PC-3 (cell line): Measurements from ENCODE around the gene MYO3B. TPM values are rescaled to one million over a fixed set of nuclear protein-coding genes. Genes with fewer than 3 reads are reported as not detected.
"Not testable (repeated sequence)": the region's sequence is repeated elsewhere in the genome, so short reads cannot be mapped to it uniquely, and the experiment has no call there.

ENCODE experiments used
- ATAC-seq: fragments of 200-7000 bp; cut with Tn5 transposase; 2 replicates; pipeline ENCODE4 v1.9.1; 2020; ENCODE audit warnings: mild to moderate bottlenecking, moderate library complexity
- BruUV-seq: library from RNA; stranded (reverse); fragments of 400-500 nt; replicated peaks from 2 replicates; lab custom pipeline; 2021; lab: Mats Ljungman, UMichigan
- CTCF ChIA-PET: fragments of 300-600 bp; sonication (Branson Sonifier 250); formaldehyde crosslinking; loops from one replicate; lab custom pipeline; 2022; ENCODE audit warnings: antibody characterized with exemption; lab: Charles Lee
- POLR2A ChIA-PET: fragments of 300-600 bp; sonication (Branson Sonifier 250); formaldehyde crosslinking; loops from one replicate; lab custom pipeline; 2022; ENCODE audit warnings: antibody characterized with exemption; ENCODE audit not compliant: unreplicated experiment; lab: Charles Lee
- DNase-seq: peaks from one replicate; pipeline ENCODE4 v3.0.0-alpha.2; 2015
- H2AFZ ChIP-seq: fragments of 300-600 bp; sonication (generic); 2 replicates; pipeline ENCODE4 v1.6.0; 2016; ENCODE audit warnings: antibody characterized with exemption, low read length
- H3F3A ChIP-seq: fragments of 300-600 bp; sonication (generic); one replicate; pipeline ENCODE4 v1.6.0; 2017; ENCODE audit warnings: antibody characterized with exemption, low read length, control low read depth, mild to moderate bottlenecking; ENCODE audit not compliant: unreplicated experiment
- H3K27ac ChIP-seq: fragments of 300-600 bp; sonication (generic); 2 replicates; pipeline ENCODE4 v1.5.1; 2016; ENCODE audit warnings: mild to moderate bottlenecking, low read length
- H3K27me3 ChIP-seq: fragments of 300-600 bp; sonication (generic); 2 replicates; pipeline ENCODE4 v1.6.1; 2016; ENCODE audit warnings: low read length, mixed read lengths
- H3K36me3 ChIP-seq: fragments of 300-600 bp; sonication (generic); 2 replicates; pipeline ENCODE4 v1.6.1; 2016; ENCODE audit warnings: low read depth, mixed run types, low read length, mixed read lengths
- H3K4me1 ChIP-seq: fragments of 300-600 bp; sonication (generic); 2 replicates; pipeline ENCODE4 v1.5.1; 2016; ENCODE audit warnings: low read length; ENCODE audit not compliant: insufficient read depth
- H3K4me2 ChIP-seq: fragments of 300-600 bp; sonication (generic); 2 replicates; pipeline ENCODE4 v1.6.0; 2016; ENCODE audit warnings: low read length
- H3K4me3 ChIP-seq: fragments of 300-600 bp; sonication (generic); 2 replicates; pipeline ENCODE4 v1.5.1; 2016; ENCODE audit warnings: mild to moderate bottlenecking, low read length, mixed read lengths
- H3K79me2 ChIP-seq: fragments of 300-600 bp; sonication (generic); 2 replicates; pipeline ENCODE4 v1.6.1; 2017; ENCODE audit warnings: low read length, mixed read lengths
- H3K9ac ChIP-seq: fragments of 300-600 bp; sonication (generic); 2 replicates; pipeline ENCODE4 v1.6.0; 2016; ENCODE audit warnings: mild to moderate bottlenecking, low read length
- H3K9me2 ChIP-seq: fragments of 300-600 bp; sonication (generic); replicated peaks from 2 replicates; pipeline ENCODE4 v1.6.1; 2016; ENCODE audit warnings: mixed run types, low read length, mixed read lengths
- H3K9me3 ChIP-seq: fragments of 300-600 bp; sonication (generic); 2 replicates; pipeline ENCODE4 v1.6.1; 2016; ENCODE audit warnings: low read length, mixed read lengths
- H4K20me1 ChIP-seq: fragments of 300-600 bp; sonication (generic); 2 replicates; pipeline ENCODE4 v1.6.1; 2016; ENCODE audit warnings: low read length, mixed read lengths
- EZH2 ChIP-seq: fragments of 300-600 bp; sonication (generic); IDR thresholded peaks from one replicate; pipeline ENCODE4 v1.6.1; 2017; ENCODE audit warnings: antibody characterized with exemption, mild to moderate bottlenecking, low read length; ENCODE audit not compliant: unreplicated experiment
- EZH2phosphoT487 ChIP-seq: fragments of 300-600 bp; sonication (generic); IDR thresholded peaks from 2 replicates; pipeline ENCODE4 v1.6.1; 2018; ENCODE audit warnings: mild to moderate bottlenecking, antibody characterized with exemption, low read length, borderline replicate concordance
- intact Hi-C: fragments of 100-400 bp; cut with micrococcal nuclease; formaldehyde crosslinking; loops from 2 replicates; pipeline ENCODE4 v1.9.0; 2023
- total RNA-seq: library from RNA; depleted of rRNA; stranded (reverse); fragments of >200 nt; gene quantifications from 2 replicates; pipeline ENCODE4 v1.2.3, GENCODE V29; 2014
- TF ChIP-seq, protein P1 (sequence below): fragments of 300-600 bp; sonication (generic); conservative IDR thresholded peaks from 2 replicates; pipeline ENCODE4 v1.5.1; 2017; ENCODE audit warnings: antibody characterized with exemption, low read depth, mild to moderate bottlenecking, low read length

The MYO3B gene
- total RNA-seq, 1 experiment from 2014 or later = 1.1 TPM

DNA sequence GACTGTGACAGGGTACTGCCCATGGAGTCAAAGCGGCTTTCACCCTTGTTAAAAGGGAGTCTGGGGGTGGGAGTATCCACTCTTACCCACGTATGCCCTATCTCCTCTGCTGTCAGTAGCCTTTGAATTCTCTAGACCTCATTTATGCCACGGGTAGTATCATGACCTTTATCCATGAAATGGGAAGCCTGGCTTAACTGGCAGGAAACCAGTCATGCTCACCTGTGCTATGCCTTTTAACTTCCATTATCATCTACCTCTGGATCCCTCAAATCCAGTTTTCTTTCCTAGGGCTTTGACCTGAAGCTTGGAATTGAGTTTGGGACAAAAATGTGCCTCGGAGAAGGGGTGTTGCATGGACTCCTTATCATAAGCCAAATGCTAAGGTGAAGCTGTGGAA, 30.0 kb downstream of the MYO3B start:
- Histone ChIP-seq H3K27me3 (no peaks in the 10 kb centered on the region), H3K9me2 (no peaks in the 10 kb centered on the region), H3F3A (no peaks in the 10 kb centered on the region), H4K20me1 (no peaks in the 10 kb centered on the region), H3K4me3 (no peak overlapping the region), H3K4me2 (no peak overlapping the region), H3K27ac (no peak overlapping the region), H3K4me1 (no peaks in the 10 kb centered on the region), H3K79me2 (no peaks in the 10 kb centered on the region), H2AFZ (no peak overlapping the region), H3K9me3 (no peaks in the 10 kb centered on the region), H3K36me3 (no peaks in the 10 kb centered on the region), H3K9ac (no peak overlapping the region)
- ChIA-PET POLR2A (no interaction called here), CTCF (no interaction called here)
- DNase-seq (no peak), ATAC-seq (no peak)
- intact Hi-C loops = no loop called here
- no TSS peak for BruUV-seq
- TF ChIP-seq, protein P1, sequence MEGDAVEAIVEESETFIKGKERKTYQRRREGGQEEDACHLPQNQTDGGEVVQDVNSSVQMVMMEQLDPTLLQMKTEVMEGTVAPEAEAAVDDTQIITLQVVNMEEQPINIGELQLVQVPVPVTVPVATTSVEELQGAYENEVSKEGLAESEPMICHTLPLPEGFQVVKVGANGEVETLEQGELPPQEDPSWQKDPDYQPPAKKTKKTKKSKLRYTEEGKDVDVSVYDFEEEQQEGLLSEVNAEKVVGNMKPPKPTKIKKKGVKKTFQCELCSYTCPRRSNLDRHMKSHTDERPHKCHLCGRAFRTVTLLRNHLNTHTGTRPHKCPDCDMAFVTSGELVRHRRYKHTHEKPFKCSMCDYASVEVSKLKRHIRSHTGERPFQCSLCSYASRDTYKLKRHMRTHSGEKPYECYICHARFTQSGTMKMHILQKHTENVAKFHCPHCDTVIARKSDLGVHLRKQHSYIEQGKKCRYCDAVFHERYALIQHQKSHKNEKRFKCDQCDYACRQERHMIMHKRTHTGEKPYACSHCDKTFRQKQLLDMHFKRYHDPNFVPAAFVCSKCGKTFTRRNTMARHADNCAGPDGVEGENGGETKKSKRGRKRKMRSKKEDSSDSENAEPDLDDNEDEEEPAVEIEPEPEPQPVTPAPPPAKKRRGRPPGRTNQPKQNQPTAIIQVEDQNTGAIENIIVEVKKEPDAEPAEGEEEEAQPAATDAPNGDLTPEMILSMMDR = no peak
- TF ChIP-seq EZH2phosphoT487 (no peak), EZH2 (no peak)

DNA sequence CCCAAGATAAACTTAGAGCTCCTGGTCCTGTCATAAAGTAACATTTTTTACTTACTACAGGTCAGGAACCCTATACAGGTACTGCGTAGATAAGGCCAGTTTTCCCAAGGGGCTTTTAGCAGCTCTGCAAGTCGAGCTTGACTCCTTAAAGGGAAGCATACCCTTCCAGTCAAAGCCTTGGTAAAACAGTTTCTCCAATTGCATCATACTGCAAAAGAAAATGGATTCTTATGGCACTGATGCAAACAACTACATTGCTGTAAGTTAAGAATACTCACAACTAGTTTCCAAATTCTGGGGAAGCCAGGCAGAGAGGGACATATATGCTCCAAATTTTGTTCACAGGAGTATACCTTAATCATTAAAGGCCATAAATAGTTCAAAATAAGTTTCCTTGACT, 31.0 kb downstream of the MYO3B start:
- ChIA-PET CTCF (no interaction called here), POLR2A (no interaction called here)
- Histone ChIP-seq H3K9me3 (no peaks in the 10 kb centered on the region), H3F3A (no peaks in the 10 kb centered on the region), H3K79me2 (no peaks in the 10 kb centered on the region), H4K20me1 (no peaks in the 10 kb centered on the region), H3K4me2 (no peak overlapping the region), H3K4me1 (no peaks in the 10 kb centered on the region), H3K9ac (no peak overlapping the region), H3K27me3 (no peaks in the 10 kb centered on the region), H3K27ac (no peak overlapping the region), H3K4me3 (no peak overlapping the region), H2AFZ (no peak overlapping the region), H3K9me2 (no peaks in the 10 kb centered on the region), H3K36me3 (no peaks in the 10 kb centered on the region)
- intact Hi-C loops = no loop called here
- DNase-seq = no peak
- no peak for ATAC-seq
- no TSS peak for BruUV-seq
- no peak for TF ChIP-seq EZH2
- TF ChIP-seq, protein P1 = no peak
- TF ChIP-seq EZH2phosphoT487 = no peak

DNA sequence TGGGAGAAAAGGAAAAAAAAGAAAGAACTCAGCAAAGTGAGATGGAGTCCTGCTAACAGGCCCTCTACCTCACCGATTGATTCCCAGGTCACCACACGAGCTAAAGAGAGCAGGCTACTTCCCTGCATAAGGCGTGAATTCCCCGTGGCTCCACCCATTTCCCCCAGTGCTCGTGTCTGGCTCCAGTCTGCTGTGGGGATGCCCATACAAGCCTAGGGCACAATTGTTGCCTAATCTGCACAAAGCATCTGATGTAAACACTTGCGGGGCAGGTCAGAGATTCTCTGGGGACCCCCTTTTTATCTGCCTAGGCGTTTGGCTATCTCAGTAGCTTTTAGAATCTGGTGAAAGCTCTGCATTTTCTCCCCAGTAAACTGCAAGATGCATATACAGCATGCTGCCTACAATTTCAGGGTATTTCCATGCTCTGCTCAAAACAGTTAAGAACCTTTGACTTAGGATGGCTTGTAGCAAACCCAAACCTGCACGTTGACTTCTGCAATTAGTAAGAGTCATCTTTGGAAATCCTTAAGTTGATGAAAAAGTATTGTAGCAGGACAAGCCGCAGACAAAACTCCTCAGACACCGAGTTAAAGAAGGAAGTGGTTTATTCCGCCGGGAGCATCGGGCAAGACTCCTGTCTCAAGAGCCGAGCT, 34.8 kb downstream of the MYO3B start:
- Histone ChIP-seq H3K36me3 (no peaks in the 10 kb centered on the region), H3K27me3 (no peaks in the 10 kb centered on the region), H3K4me2 (no peak overlapping the region), H3K27ac (no peak overlapping the region), H3K79me2 (no peaks in the 10 kb centered on the region), H2AFZ (no peak overlapping the region), H3F3A (no peaks in the 10 kb centered on the region), H3K4me1 (no peaks in the 10 kb centered on the region), H3K9ac (no peak overlapping the region), H3K9me2 (no peaks in the 10 kb centered on the region), H3K4me3 (no peak overlapping the region), H4K20me1 (no peaks in the 10 kb centered on the region), H3K9me3 (no peaks in the 10 kb centered on the region)
- POLR2A ChIA-PET = no interaction called here
- ATAC-seq = no peak
- no TSS peak for BruUV-seq
- intact Hi-C loops = no loop called here
- CTCF ChIA-PET = interaction anchor here (0.6 to 0.7 kb wide), 2 partner anchors 9 to 156 kb away, joined by 5 to 8 read pairs; no protein-coding TSS in a partner anchor
- DNase-seq = no peak
- TF ChIP-seq EZH2 (no peak), EZH2phosphoT487 (no peak)
- TF ChIP-seq, protein P1 = no peak

DNA sequence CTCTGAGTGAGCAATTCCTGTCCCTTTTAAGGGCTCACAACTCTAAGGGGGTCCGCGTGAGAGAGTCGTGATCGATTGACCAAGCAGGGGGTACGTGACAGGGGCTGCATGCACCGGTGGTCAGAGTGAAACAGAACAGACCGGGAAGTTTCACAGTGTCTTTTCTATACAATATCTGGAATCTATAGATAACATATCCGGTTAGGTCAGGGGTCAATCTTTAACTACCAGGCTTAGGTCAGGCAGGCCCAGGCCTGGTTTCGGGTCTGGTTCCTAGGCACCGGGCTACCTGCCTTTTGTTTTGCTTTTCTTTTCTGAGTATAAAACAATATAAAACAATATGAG, 35.3 kb downstream of the MYO3B start:
- H3K4me2 ChIP-seq, H3K79me2 ChIP-seq, H3K27me3 ChIP-seq, H4K20me1 ChIP-seq, H3K9me2 ChIP-seq, H3F3A ChIP-seq, H3K27ac ChIP-seq, H3K4me1 ChIP-seq, ATAC-seq, CTCF ChIA-PET, H3K36me3 ChIP-seq, H3K4me3 ChIP-seq, DNase-seq, H3K9me3 ChIP-seq, POLR2A ChIA-PET, H3K9ac ChIP-seq, H2AFZ ChIP-seq, BruUV-seq, intact Hi-C loops: not testable (repeated sequence)
